ENCODE measurements around the gene THOP1. TPM values are rescaled to one million over a fixed set of nuclear protein-coding genes. Genes with fewer than 3 reads are reported as not detected.

Gene THOP1
- total RNA-seq, 2 donors from 2014 or later, result 31.3 to 55.2 TPM

GRCh38 chr19:2809387-2810140 lies 24.3 kb downstream of the THOP1 start:
- no peaks in the 10 kb centered on the region for H3K27me3 ChIP-seq (replicated peaks; ENCODE audit: insufficient read depth)

GRCh38 chr19:2810141-2811091 lies 25.1 kb downstream of the THOP1 start:
- TF ChIP-seq CTCF (IDR thresholded peaks at IDR 0.05), result no peak
- H3K4me3 ChIP-seq, result no peak overlapping the region
- ATAC-seq (ENCODE audit: insufficient number of reproducible peaks, low FRiP score, low read depth), result no peak
- DNase-seq (ENCODE audit: low spot score), result no peak
- no peaks in the 10 kb centered on the region for H3K27me3 ChIP-seq (replicated peaks; ENCODE audit: insufficient read depth)
- no peaks in the 10 kb centered on the region for H3K9me3 ChIP-seq
- no peak overlapping the region for H3K27ac ChIP-seq
- no peaks in the 10 kb centered on the region for H3K4me1 ChIP-seq (ENCODE audit: control insufficient read depth in 1 of 2, low read depth in 2 of 2)
- H3K36me3 ChIP-seq, result peaks cover 15% of the 10 kb centered on the region

More at GRCh38 chr19:2809387-2810140, 24.3 kb downstream of the THOP1 start:
- no peak overlapping the region for H3K4me3 ChIP-seq
- no peak for DNase-seq (ENCODE audit: low spot score)
- no peak overlapping the region for H3K27ac ChIP-seq
- peaks cover 20% of the 10 kb centered on the region for H3K36me3 ChIP-seq
- no peak for TF ChIP-seq CTCF (IDR thresholded peaks at IDR 0.05)
- no peaks in the 10 kb centered on the region for H3K9me3 ChIP-seq
- H3K4me1 ChIP-seq (ENCODE audit: control insufficient read depth in 1 of 2, low read depth in 2 of 2), result no peaks in the 10 kb centered on the region
- no peak for ATAC-seq (ENCODE audit: insufficient number of reproducible peaks, low FRiP score, low read depth)

GRCh38 chr19:2811221-2811722 lies 26.0 kb downstream of the THOP1 start:
- Histone ChIP-seq H3K4me3 (no peak overlapping the region), H3K9me3 (no peaks in the 10 kb centered on the region), H3K36me3 (peaks cover 14% of the 10 kb centered on the region), H3K27ac (no peak overlapping the region), H3K4me1 (ENCODE audit: control insufficient read depth in 1 of 2, low read depth in 2 of 2) (no peaks in the 10 kb centered on the region), H3K27me3 (replicated peaks; ENCODE audit: insufficient read depth) (no peaks in the 10 kb centered on the region)
- ATAC-seq (ENCODE audit: insufficient number of reproducible peaks, low FRiP score, low read depth) (no peak), DNase-seq (ENCODE audit: low spot score) (no peak)
- no peak for TF ChIP-seq CTCF (IDR thresholded peaks at IDR 0.05)

- Histone ChIP-seq H3K9me3 (no peaks in the 10 kb centered on the region), H3K4me1 (ENCODE audit: control insufficient read depth in 1 of 2, low read depth in 2 of 2) (no peaks in the 10 kb centered on the region), H3K4me3 (no peak overlapping the region), H3K36me3 (peaks cover 14% of the 10 kb centered on the region), H3K27me3 (replicated peaks; ENCODE audit: insufficient read depth) (no peaks in the 10 kb centered on the region), H3K27ac (no peak overlapping the region)
- DNase-seq (ENCODE audit: low spot score), result no peak
- TF ChIP-seq CTCF (IDR thresholded peaks at IDR 0.05), result no peak
- ATAC-seq (ENCODE audit: insufficient number of reproducible peaks, low FRiP score, low read depth), result no peak
Observed at GRCh38 chr19:2811735-2812413, 26.6 kb downstream of the THOP1 start.
